DMS53 treated with DMSO at 0.1 percent for 48 hours (cell line): ENCODE results near the gene ATP1B3.
"Not testable (repeated sequence)": the region's sequence is repeated elsewhere in the genome, so short reads cannot be mapped to it uniquely, and the experiment has no call there.

Source experiments
- DNase-seq: peaks from one replicate; lab custom pipeline; 2025; ENCODE audit not compliant: unreplicated experiment; lab: John Stamatoyannopoulos, UW

The ATP1B3 gene

DNA sequence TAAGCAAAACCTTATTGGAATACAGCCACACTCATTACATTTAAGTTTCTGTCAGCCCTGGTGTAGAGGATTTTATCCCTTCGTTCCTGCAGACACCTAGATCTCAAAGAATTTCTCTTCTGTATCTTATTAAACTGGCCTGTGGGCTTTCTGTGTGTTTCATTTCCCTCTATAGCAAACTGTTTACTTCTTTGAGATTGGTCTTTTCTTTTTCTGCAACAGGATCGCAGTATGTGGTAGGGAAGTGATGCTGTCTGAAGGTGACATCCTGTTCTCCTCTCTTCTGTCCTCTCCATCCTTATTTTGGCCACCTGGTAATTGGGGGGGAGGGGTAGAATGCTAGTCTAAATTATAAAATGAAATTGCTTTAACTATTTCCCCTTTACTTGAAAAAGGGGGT, 25.5 kb downstream of the ATP1B3 start:
- DNase-seq, result no peak

DNA sequence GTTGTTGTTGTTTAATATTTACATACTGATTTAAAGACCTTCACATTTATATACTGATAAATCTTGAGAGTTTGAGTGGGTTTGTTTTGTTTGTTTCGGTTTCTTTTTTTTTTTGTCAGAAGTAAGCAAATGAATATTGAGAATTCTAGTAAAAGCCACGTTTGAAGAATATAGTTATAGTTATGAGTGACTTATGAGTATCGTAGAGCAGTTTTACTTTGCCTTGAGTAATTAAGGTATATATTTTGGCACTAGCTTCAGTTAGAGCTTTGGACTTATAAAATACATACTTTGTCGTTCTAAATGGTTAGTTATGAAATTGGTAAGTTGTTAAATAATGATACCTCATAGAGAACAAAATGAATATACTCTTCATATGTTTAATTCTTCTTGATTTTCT, 27.8 kb downstream of the ATP1B3 start:
- no peak for DNase-seq

DNA sequence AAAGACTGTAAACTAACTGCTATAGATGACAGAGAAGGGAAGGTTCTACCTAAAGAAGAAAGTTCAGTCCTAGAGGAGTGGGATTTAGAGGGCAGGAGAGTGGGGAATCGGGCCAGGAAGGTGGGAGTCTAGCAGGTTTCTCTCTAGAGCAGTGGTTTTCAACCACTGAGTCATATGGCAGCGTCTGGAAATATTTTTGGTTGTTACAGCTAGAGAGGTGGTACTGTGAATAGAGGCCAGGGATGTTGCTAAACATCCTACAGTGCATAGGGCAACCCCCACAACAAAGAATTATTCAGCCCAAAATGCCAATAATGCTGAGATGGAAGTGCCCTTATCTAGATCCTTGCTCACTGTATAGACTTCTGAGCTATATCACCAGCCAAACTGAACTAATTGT, 28.7 kb downstream of the ATP1B3 start:
- no peak for DNase-seq

DNA sequence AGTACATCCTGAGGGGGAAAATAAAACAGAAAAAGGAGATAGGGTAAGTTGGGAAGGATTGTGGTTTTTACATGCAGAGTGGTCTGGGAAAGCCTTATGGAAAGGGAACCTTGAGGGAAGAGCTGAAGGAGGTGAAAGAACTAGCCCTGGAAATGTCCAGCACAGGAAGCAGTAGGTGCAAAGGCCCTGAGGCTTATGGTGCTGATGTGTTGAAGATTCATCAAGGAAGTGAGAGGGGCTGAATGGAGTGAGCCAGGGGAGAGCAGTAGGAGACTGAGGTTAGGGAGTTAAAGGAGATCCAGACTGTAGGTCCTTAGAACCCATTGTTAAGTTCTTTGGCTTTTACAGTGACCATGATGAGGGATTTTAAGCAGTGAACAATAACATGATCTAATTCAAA, 33.0 kb downstream of the ATP1B3 start:
- DNase-seq, result no peak

DNA sequence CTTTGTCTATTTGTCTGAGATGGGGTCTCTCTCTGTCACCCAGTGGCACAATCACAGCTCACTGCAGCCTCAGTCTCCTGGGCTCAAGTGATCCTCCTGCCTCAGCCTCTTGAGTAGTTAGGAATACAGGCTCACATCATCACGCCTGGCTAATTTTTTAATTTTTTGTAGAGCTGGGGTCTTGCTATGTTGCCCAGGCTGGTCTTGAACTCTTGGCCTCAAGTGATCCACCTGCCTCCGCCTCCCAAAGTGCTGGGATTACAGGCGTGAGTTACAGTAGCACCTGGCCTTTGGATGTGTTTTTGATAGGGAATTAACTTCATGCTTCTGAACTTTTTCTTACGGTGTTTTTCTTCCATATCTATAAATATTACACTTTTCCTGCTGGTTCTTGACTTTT, 33.5 kb downstream of the ATP1B3 start:
- DNase-seq, result not testable (repeated sequence)

DNA sequence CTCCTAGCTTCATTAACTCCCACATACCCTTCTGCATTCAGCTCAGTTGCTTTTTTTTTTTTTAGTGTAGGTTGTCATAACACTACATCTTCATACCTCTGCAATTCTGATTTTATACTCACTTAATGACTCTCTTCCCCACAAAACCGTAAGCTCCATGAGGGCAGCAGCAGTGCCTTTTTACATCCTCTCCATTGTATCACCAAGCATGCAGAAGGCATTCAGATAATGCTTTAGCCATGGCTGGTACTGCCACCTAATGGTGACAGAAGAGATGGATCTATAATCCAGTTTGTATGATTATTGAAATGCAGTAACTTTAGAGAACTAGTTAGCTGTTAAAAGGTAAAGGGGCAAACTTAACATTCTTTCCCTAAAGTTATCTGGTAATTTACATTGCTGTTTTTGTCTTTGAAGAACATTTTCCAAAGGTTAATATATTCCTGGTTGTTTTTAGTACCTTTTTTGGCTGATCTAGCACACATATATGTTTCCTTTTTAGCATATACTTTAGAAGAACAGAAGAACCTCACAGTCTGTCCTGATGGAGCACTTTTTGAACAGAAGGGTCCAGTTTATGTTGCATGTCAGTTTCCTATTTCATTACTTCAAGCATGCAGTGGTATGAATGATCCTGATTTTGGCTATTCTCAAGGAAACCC, 36.8 kb downstream of the ATP1B3 start:
- peak; percentile 30 for DNase-seq

DNA sequence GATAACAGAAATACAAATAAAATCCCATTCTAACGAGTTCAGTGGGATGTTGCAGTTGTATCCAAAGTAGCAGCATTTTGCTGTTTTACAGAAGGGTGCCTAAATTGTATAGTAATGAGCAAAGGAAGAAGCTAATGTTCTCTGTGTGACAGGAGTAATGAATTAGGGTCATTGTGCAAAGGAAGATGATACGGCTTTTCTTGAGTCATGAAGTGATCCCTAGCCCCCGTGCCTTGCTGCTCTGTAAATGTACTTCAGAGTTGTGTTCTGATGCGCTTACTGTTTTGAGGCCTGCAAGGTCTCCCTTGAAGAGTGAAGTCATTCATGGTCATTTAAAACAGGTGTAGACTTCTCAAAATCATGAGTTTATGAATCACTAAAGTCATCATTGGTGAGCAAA, 37.9 kb downstream of the ATP1B3 start:
- DNase-seq, result no peak

DNA sequence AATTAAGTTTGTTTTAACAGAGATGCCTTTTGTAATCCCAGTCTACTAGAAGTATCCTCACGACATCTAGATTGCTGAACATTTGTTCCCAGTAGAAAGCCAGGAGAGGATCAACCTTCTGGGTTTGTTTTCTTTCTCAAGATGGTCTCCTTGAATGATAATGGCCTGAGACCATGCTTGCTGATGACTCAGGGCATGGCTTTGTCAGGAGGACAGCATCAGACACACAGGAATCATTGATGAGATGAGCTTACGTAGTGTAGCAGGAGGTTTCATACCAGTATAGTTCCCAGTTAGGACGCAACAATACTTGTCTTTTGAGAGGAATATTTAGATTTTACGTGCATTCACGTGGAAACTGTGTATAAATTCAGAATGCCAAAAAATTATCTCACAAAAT, 38.6 kb downstream of the ATP1B3 start:
- DNase-seq, result no peak

DNA sequence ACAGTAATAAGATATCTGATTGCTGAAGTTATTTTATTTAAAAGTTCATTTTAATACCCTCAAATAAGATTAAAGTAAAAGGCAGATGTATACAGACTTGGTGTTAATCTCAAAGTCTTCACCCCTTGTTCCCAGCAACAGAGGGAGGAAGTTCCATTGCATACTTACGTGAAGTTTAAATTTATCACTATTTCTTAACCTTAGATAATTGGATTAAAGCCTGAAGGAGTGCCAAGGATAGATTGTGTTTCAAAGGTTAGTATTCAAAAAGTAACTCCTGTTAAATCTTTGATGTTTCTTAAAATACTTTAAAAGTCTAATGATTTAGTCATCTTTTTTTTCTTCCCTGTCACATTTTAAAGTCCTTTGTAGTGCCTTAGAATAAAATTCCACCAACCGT, 39.3 kb downstream of the ATP1B3 start:
- DNase-seq, result no peak

DNA sequence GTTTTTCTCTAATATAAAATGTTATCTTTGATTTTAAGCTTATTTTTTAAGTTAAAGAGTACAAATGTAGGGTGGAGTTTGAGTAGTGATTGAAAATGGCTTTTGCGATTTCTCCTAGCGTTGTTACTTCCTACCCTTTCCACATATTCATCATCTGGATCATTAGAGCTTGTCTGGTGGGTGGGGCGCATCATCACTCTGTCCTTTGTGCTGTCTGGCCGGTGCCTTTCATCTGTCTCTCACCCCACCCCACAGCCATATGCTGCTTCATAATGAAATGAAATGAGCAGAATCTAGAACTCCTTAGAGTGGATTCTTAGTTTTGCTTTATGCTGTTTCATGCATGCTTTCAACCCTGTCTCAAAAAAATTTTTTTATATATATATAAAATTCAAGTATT, 44.3 kb downstream of the ATP1B3 start:
- no peak for DNase-seq

DNA sequence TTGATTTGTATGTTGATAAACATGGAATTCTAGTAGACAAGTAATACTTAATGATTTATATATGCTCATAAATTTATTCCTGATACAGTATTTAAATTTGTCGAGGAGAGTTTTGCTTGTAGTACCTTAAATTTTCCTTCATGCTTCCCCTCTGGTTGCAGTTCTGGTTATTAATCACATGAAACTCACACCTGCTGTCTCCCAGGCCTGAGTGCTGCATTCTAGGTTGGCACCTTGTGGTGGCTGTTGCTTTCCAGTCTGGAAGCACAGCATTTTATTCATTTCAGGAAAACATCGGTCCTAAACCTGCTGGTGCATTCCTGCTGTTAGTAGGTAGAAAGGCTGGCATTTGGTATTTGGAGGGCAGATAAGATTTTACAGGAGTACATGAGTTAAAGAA, 44.9 kb downstream of the ATP1B3 start:
- no peak for DNase-seq

DNA sequence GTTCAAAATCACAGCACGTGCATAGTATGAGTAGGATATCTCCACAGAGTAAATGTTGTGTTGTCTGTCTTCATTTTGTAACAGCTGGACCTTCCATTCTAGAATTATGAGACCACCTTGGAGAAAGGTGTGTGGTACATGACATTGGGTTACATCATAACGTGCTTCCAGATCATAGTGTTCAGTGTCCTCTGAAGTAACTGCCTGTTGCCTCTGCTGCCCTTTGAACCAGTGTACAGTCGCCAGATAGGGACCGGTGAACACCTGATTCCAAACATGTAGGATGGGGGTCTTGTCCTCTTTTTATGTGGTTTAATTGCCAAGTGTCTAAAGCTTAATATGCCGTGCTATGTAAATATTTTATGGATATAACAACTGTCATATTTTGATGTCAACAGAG, 49.2 kb downstream of the ATP1B3 start:
- not testable (repeated sequence) for DNase-seq

DNA sequence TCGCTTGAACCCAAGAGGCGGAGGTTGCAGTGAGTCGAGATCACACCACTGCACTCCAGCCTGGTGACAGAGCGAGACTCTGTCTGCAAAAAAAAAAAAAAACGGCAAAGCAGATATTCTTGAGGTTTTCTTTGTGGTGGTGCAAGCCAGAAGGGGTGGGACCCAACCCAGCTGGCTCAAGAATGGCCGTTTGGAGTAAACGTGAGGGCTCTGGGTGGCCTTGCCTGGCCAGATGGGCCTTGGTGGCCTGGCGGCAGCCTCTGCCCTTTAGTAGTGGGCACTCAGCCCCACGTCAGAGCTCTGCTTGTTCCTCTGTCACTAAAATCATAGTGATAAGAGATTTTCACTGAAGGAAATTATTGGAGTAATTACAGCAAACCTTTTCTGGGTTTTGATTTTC, 50.5 kb downstream of the ATP1B3 start:
- DNase-seq, result no peak

DNA sequence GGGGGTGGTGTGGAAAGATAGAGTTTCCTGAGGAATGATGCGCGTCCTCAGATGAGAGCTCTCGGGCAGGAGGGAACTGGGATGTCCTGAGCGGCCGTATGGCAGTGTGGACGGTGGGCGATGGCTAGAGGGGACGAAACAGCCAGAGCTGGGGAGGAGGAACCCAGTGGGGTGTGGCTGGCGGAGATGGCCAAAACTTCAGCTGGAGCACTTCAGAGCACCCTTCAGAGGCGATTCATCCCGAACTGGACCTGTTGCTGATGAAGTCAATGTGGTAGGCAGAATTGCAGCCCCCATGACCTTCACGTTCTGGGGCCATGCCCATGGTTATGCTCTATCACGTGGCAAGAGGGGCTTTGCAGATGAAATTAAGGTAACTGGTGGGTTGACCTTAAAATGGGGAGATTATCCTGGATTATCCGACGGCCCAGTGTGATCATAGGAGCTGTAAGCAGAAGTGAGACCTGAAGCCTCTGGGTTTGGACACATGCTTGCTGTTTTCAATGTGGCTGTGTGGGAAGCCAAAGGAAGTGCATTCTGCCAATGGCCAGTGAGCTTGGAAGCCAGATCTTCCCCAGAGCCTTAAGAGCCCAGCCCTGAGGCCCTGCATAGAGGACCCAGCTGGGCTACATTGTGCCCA, 52.3 kb downstream of the ATP1B3 start:
- DNase-seq, result no peak

DNA sequence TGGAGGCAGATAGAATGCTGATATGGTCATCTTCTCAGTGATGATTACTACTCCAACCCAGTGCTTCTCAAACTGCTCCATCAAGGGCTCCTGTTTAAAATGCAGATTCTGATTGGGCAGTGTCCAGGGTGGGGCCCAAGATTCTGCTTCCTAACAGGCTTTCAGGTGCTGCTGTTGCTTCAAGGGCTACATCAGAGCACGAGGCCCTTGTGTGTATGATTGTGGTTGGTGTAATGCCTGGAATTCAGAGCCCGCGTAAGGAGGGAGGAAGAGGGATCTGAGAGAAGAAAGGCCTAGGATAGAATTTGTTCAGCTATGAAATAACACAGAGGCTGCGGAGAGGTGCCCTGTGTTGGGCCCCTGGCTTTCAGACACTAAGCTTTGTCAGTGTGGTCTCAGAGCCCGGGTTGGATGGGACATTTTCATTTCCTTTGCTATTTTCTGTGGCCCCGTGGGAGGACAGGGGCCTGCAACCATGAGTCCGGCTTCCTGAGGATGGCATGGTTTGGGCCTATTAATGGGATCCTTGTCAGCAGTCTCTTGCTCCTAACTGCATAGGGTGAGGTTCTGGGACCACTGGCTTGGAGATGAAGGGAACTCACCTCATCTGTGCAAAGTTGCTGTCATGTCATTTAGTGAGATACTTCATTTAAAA, 53.0 kb downstream of the ATP1B3 start:
- no peak for DNase-seq

DNA sequence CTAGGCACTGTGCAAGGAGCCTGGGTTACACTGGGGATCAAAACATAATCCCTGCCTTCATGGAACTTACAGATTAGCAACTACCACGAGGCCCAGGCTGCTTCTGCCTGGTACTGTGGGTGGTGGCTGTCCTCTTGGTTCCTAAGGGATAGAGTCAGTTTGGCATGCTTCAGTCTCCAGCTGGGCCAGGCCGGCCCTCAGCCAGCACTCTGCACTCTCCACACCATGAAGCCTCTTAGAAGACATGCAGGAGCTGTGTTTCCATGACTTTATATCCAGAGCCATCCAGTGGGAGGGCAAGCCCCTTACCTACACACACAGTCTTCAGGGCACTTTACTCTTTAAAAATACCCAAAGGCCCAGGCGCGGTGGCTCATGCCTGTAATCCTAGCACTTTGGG, 54.4 kb downstream of the ATP1B3 start:
- no peak for DNase-seq

DNA sequence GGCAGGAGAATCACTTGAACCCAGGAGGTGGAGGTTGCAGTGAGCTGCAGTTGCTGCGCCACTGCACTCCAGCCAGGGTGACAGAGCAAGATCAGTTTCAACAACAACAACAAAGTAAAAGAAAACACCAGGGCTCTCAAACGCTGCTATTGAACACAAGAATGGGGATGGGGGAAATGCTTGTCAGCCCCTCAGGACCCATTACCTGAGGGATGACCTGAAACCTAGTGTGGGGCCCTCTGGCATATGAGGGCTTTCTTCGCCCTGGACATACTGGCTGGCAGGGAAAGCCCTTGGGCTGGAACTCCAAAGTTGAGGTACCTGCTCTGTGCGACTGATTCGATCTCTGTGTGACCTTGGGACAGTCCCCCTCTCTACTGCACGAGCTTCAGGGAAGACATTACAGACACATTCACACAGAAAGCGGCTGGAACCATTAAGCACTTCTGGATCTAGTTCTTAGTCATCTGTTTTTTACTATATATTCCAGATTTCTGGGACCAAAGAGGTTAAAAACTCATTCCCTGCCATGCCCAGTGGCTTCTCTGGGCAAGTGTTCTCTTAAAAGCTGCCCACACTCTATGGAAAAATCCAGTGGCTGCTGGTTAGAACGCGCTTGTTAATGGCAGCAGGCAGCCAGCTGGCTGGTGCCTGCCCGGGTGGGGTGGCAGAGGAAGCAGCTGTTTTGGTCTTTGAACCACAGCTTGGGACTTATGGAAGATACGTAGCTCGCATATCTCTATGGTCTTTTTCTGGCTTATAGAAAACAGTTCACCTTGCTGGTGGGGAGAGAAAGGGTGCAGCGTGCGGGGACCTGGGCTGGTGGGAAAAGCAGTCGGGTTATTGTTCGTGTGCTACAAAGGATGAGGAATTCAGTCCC, 57.2 kb downstream of the ATP1B3 start:
- DNase-seq, result no peak

DNA sequence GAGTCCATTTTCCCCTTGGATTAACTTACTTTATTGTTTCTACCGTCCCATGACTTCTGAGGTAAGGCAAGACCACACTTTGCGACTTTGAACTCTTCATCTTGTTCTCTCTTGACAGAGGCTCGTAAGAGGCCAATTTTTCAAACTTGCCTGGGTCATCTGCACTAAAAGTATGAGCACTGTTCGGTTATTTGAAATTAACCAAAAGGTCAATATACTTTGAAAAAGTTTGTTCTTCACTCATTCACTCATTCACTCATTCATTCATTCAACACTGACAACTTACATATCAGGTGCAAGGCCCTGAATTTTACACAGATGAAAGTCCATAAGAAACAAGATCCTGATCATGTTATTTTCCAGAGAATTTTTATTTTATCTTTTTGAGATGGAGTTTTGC, 57.9 kb downstream of the ATP1B3 start:
- DNase-seq, result no peak

DNA sequence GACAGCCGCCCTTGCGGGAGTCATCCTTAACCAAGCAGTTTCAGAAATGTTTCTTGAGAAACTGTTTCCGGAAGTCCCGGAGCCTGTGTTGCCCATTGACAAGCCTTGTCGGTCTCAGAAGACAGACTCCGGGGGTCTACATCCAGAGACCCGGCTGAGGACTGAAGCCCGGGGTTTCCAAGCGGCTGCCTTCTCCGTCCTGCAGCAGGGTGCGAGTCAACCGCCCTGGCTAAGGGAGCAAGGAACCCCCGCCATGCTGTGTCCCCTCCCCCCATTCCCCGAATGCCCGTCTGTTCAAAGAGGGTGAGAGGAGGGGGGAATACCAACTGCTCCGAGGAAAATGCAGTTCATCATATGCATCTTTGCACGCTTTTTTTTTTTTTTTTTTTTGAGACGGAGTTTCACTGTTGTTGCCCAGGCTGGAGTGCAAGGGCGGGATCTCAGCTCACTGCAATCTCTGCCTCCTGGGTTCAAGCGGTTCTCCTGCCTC, 61.6 kb downstream of the ATP1B3 start:
- no peak for DNase-seq

DNA sequence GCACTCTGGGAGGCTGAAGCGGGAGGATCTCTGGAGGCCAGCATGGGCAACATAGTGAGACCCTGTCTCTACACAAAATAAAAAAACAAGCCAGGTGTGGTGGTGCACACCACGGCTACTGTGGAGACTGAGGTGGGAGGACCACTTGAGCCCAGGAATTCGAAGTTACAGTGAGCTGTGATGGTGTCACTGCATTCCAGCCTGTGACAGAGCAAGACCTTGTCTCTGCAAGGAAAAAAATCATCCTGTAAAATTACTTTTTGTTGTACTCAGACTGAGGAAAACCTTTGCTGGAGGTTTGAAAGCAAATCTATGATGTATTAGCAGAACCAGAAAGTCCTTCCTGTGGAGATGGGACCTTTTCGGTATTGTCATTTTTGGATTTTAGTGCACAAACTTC, 63.3 kb downstream of the ATP1B3 start:
- DNase-seq, result no peak

DNA sequence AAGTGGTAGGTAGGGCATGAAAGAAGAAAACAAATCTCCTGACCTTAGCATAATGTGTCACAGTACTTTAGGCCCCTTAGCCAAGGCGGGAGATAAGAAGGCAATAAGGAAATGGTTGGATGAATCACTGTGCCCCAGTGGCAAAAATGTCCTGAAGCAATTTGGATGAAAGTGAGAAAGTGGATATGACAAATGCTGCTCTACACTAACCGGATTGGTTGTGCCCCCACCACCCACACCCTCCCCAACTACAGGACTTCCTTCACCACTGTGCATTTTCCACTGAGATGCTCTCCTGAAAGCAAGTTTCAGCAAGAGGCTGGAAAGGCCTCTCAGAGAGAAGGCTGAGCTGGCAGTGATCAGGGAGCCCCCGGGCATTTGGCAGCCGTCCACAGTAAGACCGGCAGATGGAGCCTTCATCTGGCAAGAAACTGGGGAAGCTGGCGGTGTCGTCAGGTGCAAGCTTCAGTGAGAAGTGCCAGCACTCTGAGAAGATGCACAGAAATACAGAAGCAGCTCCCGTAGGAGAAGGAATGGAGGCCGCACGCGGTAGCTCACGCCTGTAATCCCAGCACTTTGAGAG, 63.8 kb downstream of the ATP1B3 start:
- DNase-seq, result no peak
